HG03060 (cell line): ENCODE results near the gene LAMA3.

Experiments
- ATAC-seq: cut with Tn5 transposase; IDR thresholded peaks from one replicate; pipeline ENCODE4 v1.9.1; 2021; ENCODE audit warnings: low read depth, moderate number of reproducible peaks; ENCODE audit not compliant: unreplicated experiment

LAMA3 gene

DNA sequence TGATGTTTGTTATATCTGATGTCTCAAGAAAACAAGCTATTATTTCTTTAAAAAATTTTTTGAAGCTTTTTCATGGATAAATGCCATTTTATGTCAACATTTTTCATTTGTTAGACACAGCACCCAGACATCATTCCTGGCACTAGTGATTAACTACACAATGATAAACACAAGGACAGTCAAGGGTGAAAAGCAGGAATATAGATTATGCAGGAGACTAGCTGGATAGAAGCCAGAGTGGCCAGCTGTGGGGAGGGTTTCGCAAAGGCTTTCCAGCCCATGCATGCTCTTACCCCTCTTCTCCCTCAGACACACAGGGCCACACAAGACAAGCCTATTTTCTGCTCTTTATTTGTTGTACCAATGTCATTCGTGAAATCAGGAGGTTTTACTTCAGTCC is 198.2 kb downstream of the LAMA3 start:
- ATAC-seq, result no peak

DNA sequence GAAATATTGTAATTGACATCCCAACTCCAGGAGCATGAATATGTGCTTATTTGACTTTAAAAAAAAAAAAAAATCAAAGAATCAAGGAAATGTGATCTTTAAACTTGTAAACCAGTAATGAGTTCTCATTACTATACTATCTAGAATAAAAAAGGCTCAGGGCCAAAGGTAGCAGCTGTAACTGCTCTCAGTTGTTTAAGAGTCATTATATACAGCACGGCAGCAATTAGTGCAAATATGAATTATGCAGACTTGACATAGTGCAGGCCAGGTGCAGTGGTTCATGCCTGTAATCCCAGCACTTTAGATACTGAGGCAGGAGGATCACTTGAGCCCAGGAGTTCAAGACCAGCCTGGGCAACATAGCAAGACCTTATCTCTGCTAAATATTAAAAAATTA is 199.6 kb downstream of the LAMA3 start:
- ATAC-seq, result no peak

DNA sequence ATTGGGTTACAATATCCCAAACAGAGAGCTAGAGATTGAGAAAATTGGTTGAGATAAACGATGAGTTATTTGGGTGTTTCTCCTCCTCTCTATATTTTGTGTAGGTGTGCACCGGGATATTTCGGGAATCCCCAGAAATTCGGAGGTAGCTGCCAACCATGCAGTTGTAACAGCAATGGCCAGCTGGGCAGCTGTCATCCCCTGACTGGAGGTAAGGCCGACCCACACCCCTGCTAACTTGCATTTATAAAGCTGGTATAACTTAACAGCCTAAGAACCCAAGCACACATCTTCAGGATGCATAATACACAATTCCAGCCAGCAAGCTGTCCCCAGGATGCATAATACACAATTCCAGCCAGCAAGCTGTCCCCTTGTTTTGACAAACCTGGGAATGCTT is 200.7 kb downstream of the LAMA3 start:
- ATAC-seq, result no peak

DNA sequence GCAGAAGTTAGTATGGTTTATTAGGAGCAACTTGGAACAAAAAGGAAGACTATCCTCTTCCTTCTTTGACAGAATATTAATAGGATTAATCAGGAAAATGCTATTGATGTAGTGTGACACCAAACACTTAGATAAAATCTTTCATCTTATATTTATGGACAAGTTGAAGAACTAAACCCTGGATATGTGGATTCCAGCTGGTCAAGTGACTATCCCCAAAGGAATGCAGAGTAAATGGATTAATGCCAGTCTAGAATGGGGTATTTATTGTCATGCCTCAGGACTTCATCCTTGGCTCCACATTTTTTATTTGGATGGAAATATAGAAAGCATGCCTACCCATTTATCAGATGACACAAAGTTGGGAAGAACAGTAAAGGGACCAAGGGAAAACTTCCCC is 201.3 kb downstream of the LAMA3 start:
- ATAC-seq, result no peak

DNA sequence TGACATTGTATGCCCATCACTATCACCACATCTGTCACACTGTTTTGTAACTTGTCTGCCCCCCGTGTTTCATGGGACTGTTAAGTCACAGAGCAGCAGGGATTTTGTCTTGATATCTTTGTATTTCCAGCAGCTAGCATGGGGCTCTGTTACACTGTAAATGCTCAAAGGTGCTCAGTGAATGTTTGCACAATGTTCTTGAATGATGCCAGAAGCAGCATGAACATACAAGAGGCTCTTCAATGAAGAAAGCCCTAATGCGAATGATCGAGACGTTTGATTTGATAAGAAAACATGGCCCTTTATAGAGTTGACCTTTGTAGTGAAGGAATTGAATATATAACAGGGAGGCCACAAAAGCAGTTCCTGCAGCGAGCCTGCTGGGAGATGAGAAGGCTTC is 204.4 kb downstream of the LAMA3 start:
- ATAC-seq, result no peak

DNA sequence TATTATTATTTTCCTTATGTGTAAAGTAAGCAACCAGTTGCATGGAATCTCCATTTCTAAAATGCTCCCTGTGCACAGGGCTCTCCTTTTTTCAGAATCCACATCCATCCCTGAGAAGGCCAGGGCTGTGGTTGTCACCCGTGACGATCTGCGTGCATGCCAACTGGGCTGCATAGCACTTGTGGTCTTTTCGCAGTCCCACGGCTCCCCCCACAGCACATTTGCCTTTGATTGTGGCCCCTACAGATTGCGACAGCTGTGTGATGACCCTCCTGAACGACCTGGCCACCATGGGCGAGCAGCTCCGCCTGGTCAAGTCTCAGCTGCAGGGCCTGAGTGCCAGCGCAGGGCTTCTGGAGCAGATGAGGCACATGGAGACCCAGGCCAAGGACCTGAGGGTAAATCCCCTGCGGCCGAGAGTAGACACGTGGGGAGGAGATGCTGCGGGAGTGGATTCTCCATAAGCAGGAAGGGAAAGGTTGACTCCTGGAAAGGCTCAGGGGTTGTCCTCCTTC is 205.5 kb downstream of the LAMA3 start:
- ATAC-seq, result no peak

DNA sequence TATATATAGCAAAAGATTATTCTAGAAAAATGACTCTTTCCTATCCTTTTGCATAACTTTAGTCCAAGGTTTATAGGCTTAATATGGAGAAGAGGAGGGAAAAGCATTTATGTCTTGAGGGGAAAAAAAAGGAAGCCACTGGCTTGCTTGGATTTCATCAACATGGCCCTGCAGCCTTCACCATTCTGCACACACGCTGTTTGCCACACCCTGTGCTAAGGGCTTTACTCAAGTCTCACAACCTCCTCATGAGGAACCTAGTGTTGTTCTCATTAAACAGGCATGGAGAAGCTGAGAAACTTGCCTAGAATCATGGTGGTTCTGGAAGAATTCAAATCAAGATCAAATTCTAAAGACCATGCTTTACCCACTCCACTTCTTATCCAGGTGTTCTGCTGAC is 208.0 kb downstream of the LAMA3 start:
- no peak for ATAC-seq

DNA sequence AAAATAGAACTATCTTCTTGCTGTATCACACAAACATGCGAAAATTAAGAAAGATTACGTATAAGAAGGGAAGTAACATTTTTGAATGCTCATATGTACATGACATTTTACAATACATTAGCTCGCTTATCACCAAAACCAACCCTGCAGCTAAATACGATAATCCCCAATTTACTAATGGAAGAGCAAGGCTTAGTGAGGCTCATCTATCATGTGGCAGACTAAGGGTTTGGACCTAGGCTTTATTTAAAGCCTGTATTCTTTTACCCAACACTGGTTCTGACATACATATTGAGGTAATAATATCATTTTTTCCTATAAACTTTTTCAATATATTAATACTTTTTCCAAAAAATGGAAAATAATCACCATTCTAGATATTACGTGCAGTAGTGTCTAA is 208.5 kb downstream of the LAMA3 start:
- ATAC-seq, result no peak

DNA sequence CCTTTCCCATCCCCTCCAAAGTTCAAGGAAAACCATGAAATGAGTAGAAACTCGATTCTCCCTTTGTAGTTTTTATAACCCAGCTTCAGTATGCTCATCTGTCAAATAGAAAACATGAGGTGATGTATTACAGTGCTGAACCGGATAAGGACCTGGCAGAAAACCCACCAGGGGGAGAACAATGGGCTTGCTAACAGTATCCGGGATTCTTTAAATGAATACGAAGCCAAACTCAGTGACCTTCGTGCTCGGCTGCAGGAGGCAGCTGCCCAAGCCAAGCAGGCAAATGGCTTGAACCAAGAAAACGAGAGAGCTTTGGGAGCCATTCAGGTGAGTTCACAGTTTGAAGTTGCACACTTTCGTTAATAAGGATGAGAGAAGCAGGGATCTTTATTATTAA is 211.7 kb downstream of the LAMA3 start:
- ATAC-seq, result no peak

DNA sequence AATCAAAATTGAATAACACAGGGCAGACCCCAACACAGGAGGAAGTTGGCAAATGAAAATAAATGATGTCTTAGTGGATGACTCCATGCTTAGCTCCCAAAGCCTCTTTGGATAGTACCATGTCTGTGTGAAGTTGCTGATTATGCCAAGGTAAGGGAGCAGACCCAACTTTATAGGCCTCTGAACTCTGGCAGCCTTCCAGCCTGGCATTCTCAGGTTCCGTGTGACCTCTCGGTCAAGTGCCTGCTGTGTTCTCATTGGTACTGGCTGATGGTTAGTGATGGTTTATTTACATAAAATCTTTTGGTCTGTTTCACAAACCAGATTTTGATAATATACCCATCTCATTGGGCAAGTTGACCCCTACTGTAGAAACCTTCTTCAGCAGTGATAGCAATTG is 213.1 kb downstream of the LAMA3 start:
- ATAC-seq, result no peak

DNA sequence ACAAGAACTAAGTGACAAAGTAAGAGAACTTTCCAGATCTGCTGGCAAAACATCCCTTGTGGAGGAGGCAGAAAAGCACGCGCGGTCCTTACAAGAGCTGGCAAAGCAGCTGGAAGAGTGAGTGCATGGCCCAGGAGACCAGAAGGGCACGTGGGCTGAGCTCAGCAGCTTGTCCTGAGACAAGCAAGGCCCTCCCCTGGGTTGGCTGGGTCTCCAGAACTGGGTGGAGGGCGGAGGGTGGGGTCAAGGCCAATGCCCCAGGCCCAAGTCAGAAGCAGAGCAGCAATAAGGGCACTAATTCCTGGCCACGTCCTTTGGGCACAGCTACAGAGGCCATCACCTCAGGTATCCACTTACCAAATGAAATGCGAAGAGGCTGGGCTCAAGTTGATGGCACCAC is 214.7 kb downstream of the LAMA3 start:
- no peak for ATAC-seq

DNA sequence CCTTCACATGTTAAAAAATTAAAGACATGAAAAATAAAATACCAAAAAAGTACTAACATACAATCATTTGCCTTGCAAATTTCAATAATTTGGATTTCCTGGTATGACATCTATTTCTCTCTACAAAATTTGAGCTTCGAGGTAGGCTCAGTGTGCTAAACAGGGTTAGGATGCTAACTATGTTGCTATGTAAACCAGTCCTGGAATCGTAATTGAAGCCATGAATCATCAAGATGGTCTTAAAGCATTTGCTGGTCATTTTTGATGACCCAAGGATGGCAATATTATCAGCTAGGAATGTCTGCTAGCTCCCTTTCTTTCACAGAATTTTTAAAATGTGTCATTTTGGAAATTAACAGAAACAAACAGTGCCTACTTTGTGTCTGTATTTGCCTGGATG is 217.4 kb downstream of the LAMA3 start:
- no peak for ATAC-seq

DNA sequence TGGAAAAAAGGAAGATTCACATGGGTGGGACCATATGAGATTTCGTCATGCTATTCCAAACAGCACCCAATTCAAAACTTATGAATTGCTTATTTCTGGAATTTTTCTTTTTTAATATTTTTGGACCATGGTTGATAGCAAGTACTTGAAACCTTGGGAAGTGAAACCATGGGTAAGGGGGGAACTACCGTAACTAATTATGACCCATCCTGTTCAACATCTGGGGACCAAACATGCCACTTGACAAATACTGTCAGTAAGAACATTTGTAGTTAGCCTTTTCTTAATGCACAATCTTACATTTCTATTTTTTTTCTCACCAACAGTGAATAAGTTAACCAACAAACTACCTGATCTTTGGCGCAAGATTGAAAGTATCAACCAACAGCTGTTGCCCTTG is 219.6 kb downstream of the LAMA3 start:
- no peak for ATAC-seq

DNA sequence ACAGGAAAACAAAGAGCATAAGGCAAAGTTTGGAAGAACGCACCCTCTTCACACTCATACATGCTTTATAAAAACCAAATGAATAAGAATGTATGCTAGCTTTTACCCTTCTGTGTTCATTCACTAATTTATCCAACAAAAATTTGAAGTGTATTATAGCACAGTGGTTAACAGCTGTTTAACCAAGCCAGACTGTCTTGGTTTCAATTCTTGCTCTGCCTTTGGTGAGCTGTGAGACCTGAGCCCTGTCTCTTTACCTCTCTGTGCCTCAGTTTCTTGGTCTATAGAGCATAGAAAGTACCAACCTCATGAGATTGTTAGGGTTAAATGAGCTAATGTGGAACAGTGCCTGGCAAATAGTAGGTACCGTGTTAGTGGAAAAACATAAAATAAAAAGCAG is 220.8 kb downstream of the LAMA3 start:
- no peak for ATAC-seq

DNA sequence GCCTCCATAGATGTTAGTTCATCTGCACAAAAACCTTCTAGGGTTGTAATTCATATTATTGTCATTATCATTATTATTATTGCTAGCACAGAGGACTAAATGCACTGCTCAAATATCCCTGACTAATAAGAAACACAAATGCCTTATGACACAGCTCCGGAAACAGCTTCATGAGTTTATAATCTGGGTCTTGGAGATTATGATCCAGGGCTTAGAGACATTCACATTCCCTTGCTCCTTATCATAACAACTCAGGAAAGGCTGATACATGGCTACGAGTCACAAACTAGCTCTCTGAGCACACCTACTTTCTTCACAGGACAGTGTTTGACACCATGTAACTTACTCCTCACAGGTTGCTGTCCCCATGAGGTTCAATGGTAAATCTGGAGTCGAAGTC is 223.1 kb downstream of the LAMA3 start:
- no peak for ATAC-seq

DNA sequence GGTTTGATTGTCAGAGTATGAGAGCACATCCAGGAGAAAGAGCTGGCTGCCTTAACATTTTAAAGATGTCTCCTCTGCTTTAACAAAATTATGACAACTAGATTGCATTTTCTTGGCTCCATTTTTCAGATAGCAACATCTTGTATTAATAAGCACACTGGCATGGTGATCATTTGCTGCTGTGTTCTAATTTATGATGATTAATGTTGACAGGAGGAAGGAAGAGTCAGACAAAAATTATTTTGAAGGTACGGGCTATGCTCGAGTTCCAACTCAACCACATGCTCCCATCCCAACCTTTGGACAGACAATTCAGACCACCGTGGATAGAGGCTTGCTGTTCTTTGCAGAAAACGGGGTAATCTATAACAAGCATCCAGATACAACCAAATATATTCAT is 227.1 kb downstream of the LAMA3 start:
- no peak for ATAC-seq

DNA sequence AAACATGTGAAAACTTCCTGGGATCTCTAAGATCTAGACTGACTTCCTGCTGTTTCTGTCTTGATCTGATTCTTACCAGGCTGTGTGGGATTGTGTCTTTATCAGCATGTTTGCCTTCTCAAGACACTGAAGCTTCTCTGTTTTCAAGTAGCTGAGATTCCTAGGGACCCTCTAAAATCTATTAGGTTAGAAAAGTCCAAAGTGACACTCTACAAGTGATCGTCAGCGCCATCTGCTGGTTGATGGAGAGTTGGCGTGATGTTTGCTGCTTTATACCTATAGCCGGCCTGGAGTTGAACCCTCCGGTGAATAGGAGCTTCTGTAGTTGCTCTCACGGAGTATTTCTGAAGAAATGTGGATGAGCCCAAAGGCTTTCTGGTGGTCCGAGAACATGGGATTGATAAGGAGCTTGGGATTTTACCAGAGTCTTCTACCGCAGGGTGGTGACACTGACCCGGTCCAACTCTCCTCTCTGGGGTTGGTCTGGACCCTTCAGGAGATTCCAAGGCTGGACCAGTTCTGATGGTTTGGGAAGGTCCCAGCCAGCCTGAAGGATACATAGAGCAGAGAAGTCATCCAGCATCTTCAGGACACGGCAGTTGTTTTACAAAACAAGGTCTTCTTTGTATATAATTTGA is 229.3 kb downstream of the LAMA3 start:
- no peak for ATAC-seq

DNA sequence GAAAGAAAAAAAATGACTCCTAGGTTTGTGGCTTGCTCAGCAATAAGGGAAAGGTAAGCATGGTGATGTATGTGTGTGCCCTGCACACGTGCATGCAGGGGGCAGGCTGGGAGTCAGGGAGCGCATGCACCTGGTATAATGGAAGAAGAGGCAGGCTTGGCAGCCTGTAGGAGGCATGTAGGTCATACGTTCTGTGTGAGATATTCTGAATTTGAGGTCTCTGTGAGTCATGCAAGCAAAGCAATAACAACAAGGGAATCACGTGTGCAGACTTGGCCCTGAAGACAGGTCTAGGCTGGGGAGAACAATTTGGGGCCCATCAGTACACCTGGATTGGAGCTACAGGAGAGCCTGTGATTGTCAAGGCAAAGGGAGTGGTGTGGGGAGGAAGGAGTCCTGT is 230.8 kb downstream of the LAMA3 start:
- ATAC-seq, result no peak

DNA sequence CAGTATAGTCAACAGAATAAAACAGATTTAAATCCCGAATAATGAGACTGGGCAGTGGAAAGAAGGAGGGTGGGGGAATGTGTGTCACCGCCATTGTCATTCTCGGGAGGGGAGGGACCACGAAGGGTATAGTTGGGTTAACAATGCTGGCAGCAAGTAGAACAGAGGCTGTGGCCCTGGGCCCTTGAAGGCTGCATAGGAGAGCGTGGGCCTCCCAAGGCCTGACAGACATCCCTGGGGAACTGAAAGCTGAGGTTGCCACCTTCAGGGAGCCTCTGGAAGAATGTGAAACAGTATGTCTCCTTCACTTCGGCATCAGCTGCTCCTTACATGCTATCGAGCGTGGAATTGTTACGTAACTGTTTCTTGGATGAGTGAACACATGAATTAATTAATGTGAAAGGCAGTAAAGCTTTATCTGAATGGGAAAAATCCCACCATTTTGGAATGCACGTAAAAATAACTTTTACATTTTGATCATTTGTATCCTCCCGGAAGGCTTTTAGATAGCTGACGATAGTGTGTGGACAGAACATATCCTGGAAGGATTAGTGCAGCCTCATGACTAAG is 232.5 kb downstream of the LAMA3 start:
- no peak for ATAC-seq

DNA sequence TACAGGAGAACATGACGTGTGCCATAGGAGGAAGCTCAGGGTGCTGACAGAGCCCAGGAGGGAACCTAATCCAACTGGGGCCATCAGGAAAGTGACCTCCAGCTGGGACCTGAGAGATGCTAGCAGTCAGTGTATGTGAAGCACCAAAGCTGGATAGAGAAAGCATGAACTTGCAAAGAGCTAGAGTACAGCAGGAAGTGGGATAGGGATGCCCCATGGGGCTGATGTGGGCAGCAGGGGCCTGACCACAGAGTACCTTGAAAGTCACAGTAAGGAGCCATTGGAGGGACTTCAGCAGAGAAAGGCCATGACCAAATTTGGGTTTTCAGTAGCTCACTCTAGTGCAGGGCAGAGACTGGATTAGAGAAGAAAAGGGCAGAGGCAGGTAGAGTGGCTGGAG is 233.7 kb downstream of the LAMA3 start:
- no peak for ATAC-seq

DNA sequence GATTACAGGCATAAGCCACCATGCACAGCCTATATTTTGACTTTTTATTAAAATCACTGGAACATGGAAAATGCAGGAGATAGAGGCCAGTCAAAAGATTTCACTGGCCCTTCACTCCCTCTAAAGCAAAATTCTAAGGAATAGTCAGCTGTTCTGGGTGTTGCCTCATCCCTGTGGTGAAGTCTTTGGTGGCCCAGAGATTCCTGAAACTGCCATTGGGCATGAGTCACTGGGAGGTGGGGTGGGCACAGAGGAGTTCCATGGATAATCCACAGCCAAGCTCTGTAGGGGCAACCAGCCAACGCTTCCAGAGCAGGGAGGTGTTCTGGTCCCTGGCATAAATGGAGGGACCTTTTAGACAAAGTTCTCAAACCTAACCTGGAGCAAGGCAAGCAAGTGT is 235.6 kb downstream of the LAMA3 start:
- no peak for ATAC-seq

DNA sequence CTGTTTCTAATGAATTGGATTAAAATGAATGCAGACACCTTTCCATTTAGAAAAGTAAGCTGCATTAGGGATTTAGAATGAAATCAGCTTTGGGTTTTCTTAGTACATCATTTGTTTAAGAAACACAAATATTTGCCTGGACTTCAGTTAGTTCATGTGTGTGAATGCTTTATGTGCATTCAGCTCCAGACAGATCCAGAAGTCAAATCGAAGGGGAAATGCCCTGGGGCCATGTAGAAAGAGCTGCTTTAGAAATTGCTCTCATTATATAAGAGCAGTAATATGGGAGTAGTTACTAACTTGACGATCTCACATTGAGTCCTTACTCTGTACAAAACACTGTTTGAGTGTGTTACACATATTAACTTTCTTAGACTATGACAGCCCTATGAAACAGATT is 237.3 kb downstream of the LAMA3 start:
- ATAC-seq, result no peak
